A673 (cell line): ENCODE measurements around the gene SPINK2.

Experiments
- CTCF ChIP-seq: fragments of 300-800, 200-600 bp; sonication (generic); conservative IDR thresholded peaks from 2 replicates; pipeline ENCODE4 v1.5.1; 2017; ENCODE audit warnings: low read depth, mild to moderate bottlenecking, antibody characterized with exemption, low read length, moderate library complexity, mixed read lengths
- EZH2 ChIP-seq: fragments of 200-600 bp; sonication (generic); IDR thresholded peaks from 2 replicates; pipeline ENCODE4 v1.6.1; 2017; ENCODE audit warnings: borderline replicate concordance, low read depth, mild to moderate bottlenecking, mixed read lengths, antibody characterized with exemption, low read length; ENCODE audit not compliant: poor library complexity, severe bottlenecking

- TF ChIP-seq CTCF: no peak
- TF ChIP-seq EZH2: no peak
These were observed 14.8 kb downstream of the SPINK2 start for GRCh38 chr4:56806666-56807065.
